Colonic mucosa (tissue), 4 donors: ENCODE results near the gene PSMC1. TPM values are rescaled to one million over a fixed set of nuclear protein-coding genes. Genes with fewer than 3 reads are reported as not detected.

ENCODE experiments used
- DNase-seq: peaks from one replicate; pipeline ENCODE4 v3.0.0-alpha.2; 2020
- H3K27ac ChIP-seq: fragments of 200-600 bp; one replicate; pipeline ENCODE4 v1.8.0; 2021
- H3K27me3 ChIP-seq: fragments of 200-600 bp; one replicate; pipeline ENCODE4 v1.8.0; 2021
- H3K36me3 ChIP-seq: fragments of 200-600 bp; one replicate; pipeline ENCODE4 v1.8.0; 2021
- H3K4me1 ChIP-seq: fragments of 200-600 bp; one replicate; pipeline ENCODE4 v1.8.0; 2021; ENCODE audit warnings: mild to moderate bottlenecking
- H3K4me3 ChIP-seq: fragments of 200-600 bp; one replicate; pipeline ENCODE4 v1.8.0; 2021
- H3K9ac ChIP-seq, 2 donors: one replicate each; pipeline ENCODE4 v1.7.0; 2013; ENCODE audit warnings: control low read depth in 2 of 2, low read depth in 2 of 2, low read length in 2 of 2
- H3K9me3 ChIP-seq: fragments of 200-600 bp; one replicate; pipeline ENCODE4 v1.8.0; 2021
- CTCF ChIP-seq: fragments of 200-600 bp; IDR thresholded peaks from one replicate; pipeline ENCODE4 v1.8.0; 2022; ENCODE audit warnings: antibody characterized with exemption, mild to moderate bottlenecking
- intact Hi-C: fragments of 100-400 bp; cut with DNase I; formaldehyde crosslinking; loops from one replicate; pipeline ENCODE4 v1.14.1; 2022
- total RNA-seq, 2 donors: library from RNA; stranded (reverse); fragmentation: NEBNext Ultra II Directional in 1 of 2; extraction: Animal tissue kit (Norgen Biotek cat#: 25700) in 1 of 2; gene quantifications; one replicate each; pipeline ENCODE4 v1.2.1, GENCODE V29; 2021
- donor health status: healthy.
- donor health status: DM: no; HTN: no; CAD: no.
- donor health status: DM: no; HTN: no; CAD: no.

PSMC1 gene
- total RNA-seq, 2 donors from 2014 or later = 68.3 to 92.6 TPM

- Histone ChIP-seq H3K4me3 (no peak overlapping the region), H3K9me3 (no peaks in the 10 kb centered on the region), H3K4me1 (no peaks in the 10 kb centered on the region), H3K27ac (no peak overlapping the region), H3K9ac (no peak overlapping the region), H3K36me3 (peaks cover 10% of the 10 kb centered on the region), H3K27me3 (no peaks in the 10 kb centered on the region)
- DNase-seq = no peak
- no peak for TF ChIP-seq CTCF
- intact Hi-C loops = no loop called here
Observed at GRCh38 chr14:90293766-90294730, 37.7 kb downstream of the PSMC1 start.

GRCh38 chr14:90294872-90295271 lies 38.5 kb downstream of the PSMC1 start:
- H3K9ac ChIP-seq = no peak overlapping the region
- no peak overlapping the region for H3K27ac ChIP-seq
- no peaks in the 10 kb centered on the region for H3K27me3 ChIP-seq
- no peaks in the 10 kb centered on the region for H3K4me1 ChIP-seq
- H3K36me3 ChIP-seq = peaks cover 7% of the 10 kb centered on the region
- no peak overlapping the region for H3K4me3 ChIP-seq
- intact Hi-C loops = no loop called here
- TF ChIP-seq CTCF = no peak
- H3K9me3 ChIP-seq = no peaks in the 10 kb centered on the region
- DNase-seq = no peak

- peaks cover 3% of the 10 kb centered on the region for H3K36me3 ChIP-seq
- H3K27ac ChIP-seq = no peak overlapping the region
- H3K4me1 ChIP-seq = no peaks in the 10 kb centered on the region
- DNase-seq = no peak
- intact Hi-C loops = no loop called here
- no peak overlapping the region for H3K9ac ChIP-seq
- no peak for TF ChIP-seq CTCF
- no peaks in the 10 kb centered on the region for H3K27me3 ChIP-seq
- H3K9me3 ChIP-seq = no peaks in the 10 kb centered on the region
- no peak overlapping the region for H3K4me3 ChIP-seq
Observed at GRCh38 chr14:90295870-90296516, 39.6 kb downstream of the PSMC1 start.

GRCh38 chr14:90296641-90297040 lies 40.3 kb downstream of the PSMC1 start:
- DNase-seq = no peak
- TF ChIP-seq CTCF = no peak
- Histone ChIP-seq H3K27me3 (no peaks in the 10 kb centered on the region), H3K4me1 (no peaks in the 10 kb centered on the region), H3K27ac (no peak overlapping the region), H3K36me3 (peaks cover 1% of the 10 kb centered on the region), H3K9me3 (no peaks in the 10 kb centered on the region), H3K4me3 (no peak overlapping the region), H3K9ac (no peak overlapping the region)
- intact Hi-C loops = no loop called here

- Histone ChIP-seq H3K4me1 (no peaks in the 10 kb centered on the region), H3K9ac (no peak overlapping the region), H3K4me3 (no peak overlapping the region), H3K27ac (no peak overlapping the region), H3K36me3 (no peaks in the 10 kb centered on the region), H3K27me3 (no peaks in the 10 kb centered on the region), H3K9me3 (no peaks in the 10 kb centered on the region)
- intact Hi-C loops = no loop called here
- TF ChIP-seq CTCF = no peak
- DNase-seq = no peak
Observed at GRCh38 chr14:90297876-90298629, 41.7 kb downstream of the PSMC1 start.
